WI38 (cell line): ENCODE results near the gene ZFHX3.

Source experiments
- H3K4me3 ChIP-seq: 2 replicates; pipeline ENCODE4 v1.5.1; 2011; ENCODE audit warnings: low read depth, mild to moderate bottlenecking, control low read depth, low read length
- CTCF ChIP-seq: IDR thresholded peaks from 2 replicates; pipeline ENCODE4 v1.5.1; 2012; ENCODE audit warnings: low read depth, mild to moderate bottlenecking, control low read depth, low read length

The ZFHX3 gene

GRCh38 chr16:72853575-72854266, 194.2 kb downstream of the ZFHX3 start:
- H3K4me3 ChIP-seq = no peak overlapping the region
- no peak for TF ChIP-seq CTCF

- no peak for TF ChIP-seq CTCF
- no peak overlapping the region for H3K4me3 ChIP-seq
Measured at GRCh38 chr16:72852421-72852820, 195.5 kb downstream of the ZFHX3 start.

- no peak overlapping the region for H3K4me3 ChIP-seq
- TF ChIP-seq CTCF = no peak
Measured at GRCh38 chr16:72850853-72851252, 197.1 kb downstream of the ZFHX3 start.

GRCh38 chr16:72850021-72850420, 197.9 kb downstream of the ZFHX3 start:
- no peak overlapping the region for H3K4me3 ChIP-seq
- no peak for TF ChIP-seq CTCF

- TF ChIP-seq CTCF = no peak
- no peak overlapping the region for H3K4me3 ChIP-seq
Measured at GRCh38 chr16:72848759-72849664, 198.9 kb downstream of the ZFHX3 start.

- no peak overlapping the region for H3K4me3 ChIP-seq
Measured at GRCh38 chr16:72848028-72848400, 199.9 kb downstream of the ZFHX3 start.

More at GRCh38 chr16:72848028-72848400, 199.9 kb downstream of the ZFHX3 start:
- no peak for TF ChIP-seq CTCF
